ENCODE data around the gene IKBIP.

DNA sequence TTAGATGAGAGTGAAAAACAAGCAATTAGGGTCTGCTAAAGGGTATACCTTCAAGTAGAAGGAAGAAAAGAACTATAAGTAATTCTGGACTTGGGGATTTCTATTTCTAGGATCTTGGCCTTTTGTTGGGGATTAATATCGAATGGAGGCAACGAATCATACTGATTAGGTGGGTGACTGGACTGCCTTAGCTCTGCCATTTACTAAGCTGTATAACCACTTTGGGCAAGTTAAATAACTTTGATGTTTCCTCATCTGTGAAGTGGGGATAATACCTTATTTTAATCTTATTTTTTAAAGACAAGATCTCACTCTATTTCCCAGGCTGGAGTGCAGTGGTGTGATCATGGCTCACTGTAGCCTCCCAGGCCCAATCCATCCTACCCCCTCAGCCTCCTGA lies 6.6 kb downstream of the IKBIP start:
- TF ChIP-seq CTCF (conservative IDR thresholded peaks at IDR 0.05) (no peak), ZFX (IDR thresholded peaks at IDR 0.05) (no peak)
